ENCODE results near the gene HOXB5. TPM values are rescaled to one million over a fixed set of nuclear protein-coding genes. Genes with fewer than 3 reads are reported as not detected.

The HOXB5 gene
- total RNA-seq, 1 experiment from 2014 or later: 0.06 TPM

DNA sequence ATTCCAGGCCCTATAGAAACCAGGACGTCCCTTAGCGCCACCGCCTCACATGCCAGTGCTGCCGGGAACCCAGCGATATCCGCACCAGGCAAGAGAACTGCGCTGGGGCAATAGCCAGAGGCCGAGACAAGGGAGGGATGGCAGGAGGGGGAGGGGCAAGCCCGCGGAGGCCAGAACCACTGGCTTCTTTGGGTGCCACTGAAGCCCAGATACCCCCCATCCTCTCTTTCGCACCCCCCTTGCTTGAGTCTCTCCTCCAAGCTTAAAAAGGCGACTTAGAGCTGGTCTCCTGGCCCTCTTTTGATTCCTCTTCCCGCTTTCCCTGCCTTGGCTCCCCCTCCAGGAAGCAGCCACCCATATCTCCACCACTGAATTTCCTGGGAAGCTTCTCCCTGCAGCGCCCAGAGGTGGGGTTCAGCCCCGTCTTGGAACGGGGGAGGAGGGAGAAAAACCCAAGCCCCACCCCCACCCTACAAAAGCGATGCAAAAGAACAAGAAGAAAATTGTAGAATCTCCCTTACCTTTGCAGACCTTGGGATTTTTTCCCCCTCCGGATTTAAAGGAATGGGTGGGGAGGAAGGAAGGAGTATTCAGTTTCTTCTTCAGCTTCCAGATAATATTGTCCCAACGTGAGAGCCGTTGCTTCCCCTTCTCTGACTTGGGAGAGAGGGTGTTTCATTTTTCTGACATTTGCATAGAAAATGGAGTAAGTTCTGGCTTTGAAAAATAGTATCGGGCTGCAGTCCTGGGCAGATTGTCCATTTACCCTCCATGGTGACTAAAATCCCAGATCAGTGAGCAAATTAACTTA is 10.6 kb upstream of the HOXB5 start:
- DNase-seq (ENCODE audit: low read depth): peak; percentile 67

DNA sequence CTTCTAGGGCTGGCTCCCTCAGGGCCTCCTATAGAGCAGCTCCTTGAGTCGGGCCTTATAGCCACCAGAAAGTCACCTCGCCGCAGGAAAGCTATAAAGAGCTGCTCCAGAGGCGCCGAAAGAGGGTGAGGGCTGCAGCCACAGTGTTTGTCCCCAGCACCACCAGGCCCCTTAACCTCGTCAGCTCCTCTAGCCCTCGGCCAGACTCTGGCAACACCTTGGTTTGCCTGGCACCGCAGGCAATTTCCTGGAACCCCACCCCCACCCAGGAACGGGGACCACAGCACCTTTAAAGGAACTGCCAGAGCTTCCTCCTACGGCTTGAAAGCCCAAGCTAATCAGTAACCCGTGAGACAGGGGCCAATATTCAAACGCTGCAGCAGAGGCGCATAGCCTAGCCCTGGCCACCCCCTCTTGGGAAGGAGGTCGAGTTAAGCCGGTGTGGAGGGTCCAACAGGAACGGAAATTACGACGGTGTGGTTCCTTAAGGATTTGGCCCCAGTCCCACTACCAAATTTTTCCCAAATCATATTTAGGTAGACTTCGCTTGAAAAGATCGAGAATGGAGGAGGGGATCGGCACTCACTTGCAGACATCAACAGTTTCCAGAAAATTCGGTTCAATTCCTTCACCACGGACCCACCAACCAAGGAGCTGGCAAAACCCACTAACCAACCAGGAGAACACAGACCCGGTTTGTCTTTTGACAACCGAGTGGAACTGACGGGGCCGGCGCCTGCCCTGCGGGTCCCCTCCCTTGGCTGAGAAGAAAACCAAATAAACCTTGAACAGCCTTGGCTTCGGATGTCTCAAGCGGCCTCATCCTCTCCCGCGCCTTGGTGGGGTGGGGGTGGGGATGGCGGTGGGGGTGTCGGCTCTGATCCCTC is 8.2 kb upstream of the HOXB5 start:
- no peak for DNase-seq (ENCODE audit: low read depth)

DNA sequence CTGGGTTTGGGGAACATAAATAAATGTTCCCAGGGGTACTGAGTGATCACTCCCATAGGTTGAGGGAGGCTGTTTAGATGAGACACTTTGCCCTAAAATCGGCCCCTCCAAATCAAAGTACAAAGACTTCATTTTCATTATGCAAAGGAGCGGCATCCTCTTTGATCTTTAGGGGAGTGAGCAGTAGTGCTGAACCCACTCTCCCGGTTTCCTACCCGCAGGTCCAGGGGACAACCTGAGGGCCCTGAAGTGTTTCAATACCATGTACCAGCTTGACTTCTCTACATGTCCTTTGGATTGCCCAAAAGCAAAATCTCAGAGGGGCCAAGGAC is 7.6 kb upstream of the HOXB5 start:
- no peak for DNase-seq (ENCODE audit: low read depth)

DNA sequence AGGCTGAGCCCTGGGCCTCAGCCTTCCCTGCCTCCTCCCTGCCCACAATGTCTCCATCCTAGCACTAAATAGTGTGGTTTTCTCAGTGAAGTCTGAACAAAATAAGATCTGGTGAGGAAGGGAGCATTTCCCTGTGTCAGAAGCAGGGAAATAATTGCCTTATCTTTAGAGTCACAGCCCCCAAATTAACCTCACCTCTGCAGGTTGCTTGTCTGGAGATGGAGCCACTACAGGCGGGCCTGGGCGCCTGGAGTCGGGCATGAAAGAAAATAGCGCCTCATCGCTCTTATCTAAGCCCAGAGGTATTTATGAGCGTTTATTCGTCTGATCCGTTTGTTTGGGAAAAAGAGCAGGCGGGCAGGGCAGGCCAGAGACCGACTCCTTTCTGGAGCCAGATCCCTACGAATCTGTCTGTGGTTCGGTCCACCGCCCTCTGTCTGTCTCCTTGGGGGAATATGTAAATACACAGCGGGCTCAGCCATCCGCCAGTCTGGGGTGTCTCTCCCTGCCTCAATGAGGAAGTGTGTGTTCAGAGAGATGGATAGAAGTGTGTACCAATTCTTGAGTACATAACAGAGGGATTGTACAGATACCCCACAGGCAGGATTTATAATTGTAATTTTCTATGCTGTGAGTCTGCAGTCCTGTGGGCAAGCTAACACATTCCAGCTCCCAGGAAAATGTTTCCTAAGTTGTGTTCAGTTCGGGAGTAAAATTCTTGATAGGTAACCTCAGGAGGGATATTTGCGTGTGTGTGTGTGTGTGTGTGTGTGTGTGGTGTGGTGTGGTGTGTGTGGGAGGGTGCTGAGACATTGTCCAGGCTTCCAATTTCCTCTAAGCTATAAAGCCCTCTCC is 6.9 kb upstream of the HOXB5 start:
- no peak for DNase-seq (ENCODE audit: low read depth)

DNA sequence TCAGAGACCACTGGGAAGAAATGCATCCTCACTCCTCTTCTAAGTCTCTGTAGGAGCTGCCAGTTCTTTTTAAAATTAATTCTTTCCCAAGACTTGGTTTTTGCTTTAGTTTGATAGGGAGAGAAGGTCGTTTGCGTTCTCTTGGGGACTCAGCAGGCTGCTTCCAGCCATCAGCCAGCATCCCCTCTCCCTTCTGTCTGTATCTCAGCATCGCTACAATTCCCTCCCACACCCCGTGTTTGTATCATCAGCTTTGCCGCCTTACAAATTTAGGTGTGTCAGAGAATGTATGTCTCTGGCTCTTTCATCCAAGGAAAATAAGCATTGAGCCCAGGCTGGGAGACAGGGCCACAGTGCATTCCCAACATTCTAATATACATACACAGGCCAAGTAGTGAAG is 5.8 kb upstream of the HOXB5 start:
- DNase-seq (ENCODE audit: low read depth): no peak

DNA sequence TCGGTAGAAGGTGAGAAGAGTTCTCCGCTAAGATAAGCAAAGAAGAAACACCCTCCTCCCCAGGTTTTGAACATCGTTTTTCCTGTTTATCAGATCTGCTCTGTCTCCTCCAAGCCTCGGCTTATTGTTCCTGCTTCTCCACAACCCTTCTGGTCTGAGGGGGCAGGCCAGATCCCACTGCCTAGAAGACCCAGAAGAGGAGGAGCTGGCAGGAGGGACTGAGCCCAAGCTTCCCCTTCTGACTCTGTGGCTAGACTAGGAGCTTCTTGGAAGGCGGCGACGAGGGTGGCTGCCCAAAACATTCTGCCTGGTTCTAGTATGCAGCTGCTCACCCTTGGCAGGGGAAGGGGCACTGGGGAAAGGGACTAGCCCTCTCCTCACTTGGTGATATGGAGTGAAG is 5.2 kb upstream of the HOXB5 start:
- no peak for DNase-seq (ENCODE audit: low read depth)

DNA sequence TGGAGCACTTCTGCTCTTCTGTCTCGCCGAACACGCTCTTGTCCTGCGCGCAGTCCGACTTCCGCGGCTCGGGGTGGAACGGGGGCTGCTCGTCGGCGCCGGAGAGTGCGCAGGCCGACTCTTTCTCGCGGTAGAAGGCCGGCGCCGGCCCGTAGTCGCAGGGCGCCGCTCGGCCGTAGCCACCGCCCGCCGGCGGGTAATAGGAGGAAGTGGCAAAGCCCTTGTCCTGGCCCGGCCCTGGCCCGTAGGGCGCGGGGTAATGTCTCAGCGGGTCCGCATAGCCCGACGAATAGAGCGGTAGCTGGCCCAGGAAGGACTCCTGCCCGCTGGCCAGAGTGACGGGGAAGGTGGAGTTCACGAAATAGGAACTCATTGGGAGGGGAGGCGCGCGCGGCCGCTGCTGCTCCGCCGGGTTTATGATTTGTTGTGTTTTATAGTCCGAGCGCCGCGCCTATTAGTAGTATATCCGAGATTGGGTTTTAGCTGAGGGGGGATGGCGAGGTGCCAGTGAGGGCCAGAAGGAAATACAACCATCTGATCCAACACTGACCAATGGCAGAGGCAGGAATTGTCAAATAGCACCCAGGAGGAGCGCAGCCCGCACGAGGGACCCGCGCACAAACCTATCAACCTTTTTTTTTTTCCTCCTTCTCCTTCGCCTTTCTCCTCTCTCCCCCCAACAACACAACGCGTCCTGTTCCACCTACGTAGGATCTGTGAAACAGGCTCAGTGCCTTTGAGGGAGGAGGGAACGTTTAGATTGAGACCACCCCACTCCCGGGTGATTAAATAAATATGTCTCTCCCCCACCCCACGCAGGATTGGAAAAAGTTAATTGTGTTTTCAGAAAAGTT is 4.4 kb upstream of the HOXB5 start:
- peak; percentile 69 for DNase-seq (ENCODE audit: low read depth)

DNA sequence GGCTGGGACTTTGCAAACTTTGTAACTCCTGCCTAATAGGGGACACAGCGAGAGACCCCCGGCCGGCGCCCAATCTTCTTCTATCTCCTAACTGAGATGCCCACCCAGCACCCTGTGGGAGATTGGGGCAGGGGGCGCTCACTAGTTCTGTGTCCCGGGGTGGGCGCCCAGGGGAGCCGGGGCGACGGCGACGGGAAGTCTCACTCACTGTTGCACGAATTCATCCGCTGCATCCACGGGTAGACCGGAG is 3.9 kb upstream of the HOXB5 start:
- DNase-seq (ENCODE audit: low read depth): no peak

DNA sequence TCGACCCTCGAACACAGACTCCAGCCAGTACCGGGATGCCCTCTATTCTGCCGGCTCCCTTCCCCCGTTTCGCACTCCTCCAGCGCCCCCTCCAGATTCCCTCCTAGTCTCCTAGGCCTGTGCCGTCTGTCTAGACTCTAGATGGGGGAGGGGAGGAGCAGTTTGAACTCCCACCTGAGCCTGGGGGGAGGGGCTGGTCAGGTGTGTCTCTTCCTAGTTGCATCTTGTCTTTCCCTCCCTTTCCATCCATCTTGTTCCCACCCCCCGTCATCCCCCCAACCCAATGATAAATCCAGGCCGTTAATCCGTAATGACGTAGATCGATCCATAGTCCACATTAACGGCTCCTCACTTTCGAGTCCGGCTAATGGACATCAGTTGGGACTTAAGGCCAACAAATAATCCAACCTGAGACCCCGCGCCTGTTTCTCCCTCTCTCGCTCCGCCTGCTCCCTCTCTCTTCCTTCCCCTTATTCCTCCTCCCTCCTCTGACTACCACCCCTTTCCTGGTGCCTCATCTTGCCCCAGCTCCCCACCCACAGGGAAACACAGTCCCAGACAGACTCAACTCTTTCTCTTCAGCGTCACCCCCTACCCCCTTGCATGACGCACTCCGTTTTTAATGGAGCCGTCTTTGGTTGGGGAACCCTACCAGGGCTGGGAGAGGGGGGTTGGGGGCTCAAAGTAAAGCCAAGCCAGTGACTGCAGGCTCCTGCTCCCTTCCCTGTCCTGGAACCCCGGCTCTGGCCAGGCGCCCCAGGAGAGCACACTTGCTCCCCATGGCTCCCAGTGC is 3.4 kb upstream of the HOXB5 start:
- DNase-seq (ENCODE audit: low read depth): no peak

DNA sequence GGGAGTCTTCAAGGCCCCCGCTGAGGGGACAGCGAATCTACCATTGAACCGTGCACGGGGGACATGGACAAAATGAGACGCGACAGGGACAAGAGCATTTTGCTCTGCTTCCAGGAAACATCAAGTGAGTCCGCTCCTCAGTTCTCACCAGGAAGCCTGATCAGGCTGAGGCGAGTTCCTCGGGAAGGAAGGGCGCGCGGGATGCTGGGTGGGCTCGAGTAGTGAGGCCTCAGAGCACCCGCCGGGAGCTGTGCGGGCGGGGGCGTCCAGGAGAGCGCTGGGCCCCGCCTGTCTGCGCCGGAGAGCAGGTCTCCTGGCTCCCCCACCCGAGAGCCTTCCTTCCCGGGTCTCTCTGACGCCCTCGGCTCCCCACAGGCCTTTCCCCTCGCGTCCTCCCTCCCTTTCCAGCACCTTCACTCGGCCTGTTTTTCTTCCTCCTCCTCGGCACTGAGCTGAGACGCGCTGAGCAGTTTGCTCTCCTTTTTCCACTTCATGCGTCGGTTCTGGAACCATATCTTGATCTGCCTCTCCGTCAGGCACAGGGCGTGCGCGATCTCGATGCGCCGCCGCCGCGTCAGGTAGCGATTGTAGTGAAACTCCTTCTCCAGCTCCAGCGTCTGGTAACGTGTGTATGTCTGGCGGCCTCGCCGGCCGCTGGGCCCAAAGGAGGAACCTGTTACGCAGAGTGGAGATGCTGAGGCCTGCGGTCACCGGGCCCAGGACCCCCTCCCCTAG is 2.6 kb upstream of the HOXB5 start:
- DNase-seq (ENCODE audit: low read depth): no peak

DNA sequence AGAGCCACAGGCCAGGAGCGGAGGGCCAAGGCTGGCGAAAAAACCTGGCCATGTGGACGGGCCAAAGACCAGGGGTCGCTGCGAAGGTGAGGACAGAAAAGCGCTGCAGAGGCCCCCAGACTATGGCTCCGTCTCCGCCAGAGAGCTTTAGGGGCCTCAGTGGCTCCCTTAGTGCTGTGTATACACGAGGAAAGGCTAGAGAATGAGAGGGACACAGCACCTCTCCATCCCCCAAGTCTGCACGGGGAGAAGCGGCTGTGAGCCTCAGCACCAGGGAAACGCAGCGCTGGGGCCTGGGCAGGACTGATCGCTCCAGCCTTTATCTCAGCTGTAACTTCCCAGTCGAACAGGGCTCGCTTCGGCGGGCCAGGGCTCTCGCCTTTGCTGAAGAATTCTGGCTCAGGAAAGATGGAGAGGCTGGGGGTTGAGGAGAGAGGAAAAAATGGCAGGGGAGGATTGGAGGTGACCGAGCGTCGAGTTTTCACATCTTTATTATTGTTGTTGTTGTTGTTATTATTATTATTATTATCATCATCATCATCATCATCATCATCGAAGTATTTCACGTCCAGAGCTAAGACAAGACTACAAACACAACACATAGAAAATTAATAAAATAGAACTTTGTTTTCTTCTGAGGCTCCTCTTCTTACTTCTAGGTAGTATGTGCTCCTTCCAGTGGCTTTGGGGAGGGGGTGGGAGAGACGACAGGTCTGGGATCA is 1.9 kb upstream of the HOXB5 start:
- DNase-seq (ENCODE audit: low read depth): no peak

DNA sequence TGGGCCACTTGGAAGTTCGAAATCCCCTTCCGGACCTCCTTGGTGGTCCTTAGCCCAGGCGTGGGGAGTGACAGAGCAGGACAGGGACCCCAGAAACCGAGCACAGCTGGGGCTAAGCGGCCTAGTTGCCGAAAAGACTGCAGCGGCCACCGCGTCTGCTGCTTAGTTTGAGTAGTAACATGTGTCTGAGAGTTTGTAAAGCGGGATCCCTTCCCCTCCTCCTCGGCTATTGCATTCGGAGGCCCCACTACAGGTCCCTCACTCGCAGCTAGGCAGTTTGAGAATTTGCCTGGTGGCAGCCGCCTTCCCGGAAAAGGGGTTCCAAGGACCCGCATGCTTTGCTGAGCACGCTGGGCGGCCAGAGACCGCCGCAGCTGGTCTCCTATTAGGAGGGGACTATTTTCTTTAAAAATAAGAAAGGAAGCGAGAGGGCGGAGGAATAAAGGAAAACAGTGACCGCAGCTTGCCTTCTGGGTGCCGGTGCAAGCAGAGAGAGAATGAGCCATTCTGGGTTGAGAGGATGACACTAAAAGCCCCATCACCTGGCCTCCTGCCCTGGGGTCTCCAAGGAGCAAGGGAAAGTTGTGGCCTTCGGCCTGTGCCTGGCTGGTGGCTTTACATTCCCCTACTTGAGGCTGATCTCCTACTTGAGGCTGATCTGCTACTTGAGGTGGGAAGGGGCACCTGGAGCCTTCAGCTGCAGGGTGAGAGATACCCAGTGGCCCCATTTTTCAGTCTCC is 1.1 kb upstream of the HOXB5 start:
- no peak for DNase-seq (ENCODE audit: low read depth)

DNA sequence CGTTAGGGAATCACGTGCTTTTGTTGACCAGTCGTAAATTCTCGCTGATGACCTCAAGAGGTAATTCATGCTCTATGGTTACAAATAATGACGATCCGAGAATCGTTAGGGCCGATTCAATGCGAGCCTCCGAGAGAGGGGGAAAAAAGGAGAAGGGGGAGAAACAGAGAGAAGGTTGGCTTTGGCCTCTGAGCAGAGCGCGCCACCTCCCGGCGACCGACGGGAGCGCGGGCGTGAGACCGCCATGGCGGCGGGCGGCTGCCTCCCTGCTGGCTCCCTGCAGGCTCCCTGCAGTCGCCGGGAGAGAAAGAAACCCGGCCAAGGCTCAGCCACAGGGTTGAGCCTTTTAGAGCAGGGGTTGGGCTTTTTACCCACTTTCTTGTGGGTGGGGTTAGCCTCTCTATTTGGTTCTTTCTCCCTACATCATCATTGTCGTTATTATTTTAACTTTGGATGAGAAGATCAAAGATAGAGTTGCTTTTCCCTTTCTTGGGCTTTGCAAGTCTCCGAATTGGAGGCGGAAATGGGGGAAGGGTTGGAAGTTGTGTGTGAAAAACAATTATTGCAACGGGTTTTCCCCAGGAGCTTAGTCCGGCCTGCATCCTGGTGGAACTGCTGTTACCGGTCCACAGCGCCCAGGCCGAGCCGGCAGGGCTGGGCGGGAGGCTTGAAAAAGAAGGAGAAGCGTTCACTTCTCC is 410 bp upstream of the HOXB5 start:
- DNase-seq (ENCODE audit: low read depth): peak; percentile 84

DNA sequence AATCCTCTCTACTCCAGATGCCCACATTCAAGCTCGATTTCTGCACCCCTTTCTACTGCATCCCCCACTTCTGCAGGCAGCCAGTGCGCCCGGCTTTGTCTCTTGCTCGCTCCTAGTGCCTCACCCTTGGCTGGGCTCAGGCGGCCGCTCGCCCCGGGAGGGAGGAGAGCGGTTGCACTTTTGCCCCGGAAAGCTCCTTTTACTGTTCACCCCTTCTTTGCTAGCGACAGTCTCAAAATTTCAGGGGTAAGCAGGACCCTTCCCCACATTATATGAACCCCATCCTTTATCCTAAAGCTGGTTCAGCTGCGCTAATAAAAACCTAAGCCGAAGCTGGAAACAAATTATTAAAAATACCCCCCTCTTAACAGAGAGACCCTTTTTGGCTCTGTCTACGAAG is 1.0 kb downstream of the HOXB5 start:
- DNase-seq (ENCODE audit: low read depth): no peak

DNA sequence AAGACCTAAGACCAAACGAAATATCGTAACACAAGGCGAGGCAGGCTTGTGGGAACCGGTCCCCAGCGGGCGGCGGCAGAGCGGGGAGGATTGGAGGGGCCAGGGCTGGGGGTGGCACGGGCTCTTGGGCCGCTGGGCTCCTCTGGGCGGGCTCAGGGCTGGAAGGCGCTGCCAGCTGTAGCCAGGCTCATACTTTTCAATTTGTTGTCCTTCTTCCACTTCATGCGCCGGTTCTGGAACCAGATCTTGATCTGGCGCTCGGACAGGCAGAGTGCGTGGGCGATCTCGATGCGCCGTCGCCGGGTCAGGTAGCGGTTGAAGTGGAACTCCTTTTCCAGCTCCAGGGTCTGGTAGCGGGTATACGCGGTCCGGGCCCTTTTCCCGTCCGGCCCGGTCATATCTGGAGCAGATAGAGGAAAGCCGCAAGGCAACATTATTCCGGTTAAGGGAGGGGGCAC is 1.5 kb downstream of the HOXB5 start:
- no peak for DNase-seq (ENCODE audit: low read depth)

DNA sequence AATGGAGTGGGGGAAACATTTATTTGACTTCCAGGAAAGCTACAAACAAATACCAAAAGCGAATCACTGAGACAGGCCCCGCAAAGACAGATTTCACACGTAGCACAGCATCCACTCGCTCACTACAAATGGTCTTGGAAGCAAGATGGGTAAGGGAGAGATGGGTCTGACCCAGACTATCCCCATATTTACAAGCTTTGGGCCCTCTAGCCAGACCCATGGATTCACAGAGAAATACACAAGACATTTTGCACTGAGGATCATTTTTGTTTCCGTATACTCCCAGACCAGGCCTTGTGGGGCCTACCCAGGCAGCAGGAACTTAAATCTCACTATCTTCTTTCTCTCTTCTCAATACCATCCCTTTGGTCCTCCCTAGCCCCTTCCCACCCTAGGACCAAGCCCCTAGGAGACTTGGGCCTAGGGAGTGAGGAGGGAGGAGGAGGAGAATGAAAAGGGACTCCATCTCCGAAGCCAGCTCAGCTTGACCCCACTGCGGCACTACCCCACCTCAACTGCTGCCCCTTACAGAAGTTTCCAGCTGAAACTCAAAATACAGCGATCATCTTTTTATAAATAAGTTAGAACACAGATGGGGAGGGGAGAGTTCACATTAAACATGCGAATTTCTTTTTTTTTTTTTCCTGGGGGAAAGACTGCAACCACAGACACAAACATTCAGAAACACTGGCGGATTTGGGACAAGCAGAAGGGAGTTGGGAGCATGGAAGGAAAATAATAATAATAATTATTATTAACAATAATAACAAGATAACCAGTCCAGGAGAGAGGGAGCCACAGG is 2.1 kb downstream of the HOXB5 start:
- DNase-seq (ENCODE audit: low read depth): no peak

DNA sequence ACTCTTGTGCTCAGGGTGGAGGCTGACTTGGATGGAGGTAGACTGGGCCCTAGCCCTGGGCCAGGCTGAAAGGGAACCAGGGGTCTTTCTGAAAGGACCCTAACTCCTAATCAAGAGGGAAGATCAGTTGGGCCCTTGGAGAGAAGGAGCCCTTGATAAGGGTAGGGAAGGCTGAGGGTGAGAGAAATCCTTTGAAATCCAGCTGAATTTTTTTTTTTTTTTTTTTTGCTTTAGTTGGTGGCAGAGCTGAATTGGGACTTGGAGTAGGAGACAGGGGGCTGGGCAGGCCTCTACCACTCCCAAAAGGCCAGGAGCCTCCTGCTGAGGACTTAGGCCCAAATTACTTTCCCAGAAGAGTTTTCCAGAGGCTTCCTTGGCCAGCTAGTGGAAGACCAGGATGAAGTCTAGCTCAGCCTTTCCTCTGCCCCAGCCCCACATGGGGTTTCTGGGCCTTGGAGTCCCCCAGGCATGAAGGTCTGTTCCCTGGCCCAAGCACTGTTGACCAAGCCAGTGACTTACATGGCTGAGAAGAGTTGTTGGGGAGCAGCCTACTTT is 2.9 kb downstream of the HOXB5 start:
- no peak for DNase-seq (ENCODE audit: low read depth)

Measured in Daoy (cell line).